LHCN-M2 (cell line): ENCODE data around the gene RNF167. TPM values are rescaled to one million over a fixed set of nuclear protein-coding genes. Genes with fewer than 3 reads are reported as not detected.

ENCODE experiments used
- DNase-seq: peaks from one replicate; pipeline ENCODE4 v3.0.0-alpha.2; 2012; ENCODE audit warnings: low read depth
- polyA plus RNA-seq: library from polyadenylated mRNA; unstranded; fragments of >200 nt; gene quantifications from one replicate; pipeline ENCODE4 v1.2.1, GENCODE V29; 2012; ENCODE audit warnings: missing spikeins
- total RNA-seq: library from RNA; depleted of rRNA; stranded (reverse); fragments of >200 nt; gene quantifications from 2 replicates; pipeline ENCODE4 v1.2.3, GENCODE V29; 2014; rRNA removed

The RNF167 gene
- 34.4 and 38.2 TPM in 2 replicates for total RNA-seq
- 97.3 TPM for polyA plus RNA-seq

- peak; percentile 100 for DNase-seq
Observed at GRCh38 chr17:4939796-4940554, at the start of gene RNF167, which contains the start of gene SLC25A11. RNF167 (plus strand) TSS chr17:4940268; CDS start chr17:4940910, 642 bp downstream. SLC25A11 (minus strand) TSS chr17:4940046; CDS start chr17:4939910, 136 bp downstream.

- DNase-seq = no peak
Observed at GRCh38 chr17:4891411-4892410, 48.4 kb upstream of the RNF167 start.

GRCh38 chr17:4892499-4893221, 47.4 kb upstream of the RNF167 start:
- no peak for DNase-seq

DNA sequence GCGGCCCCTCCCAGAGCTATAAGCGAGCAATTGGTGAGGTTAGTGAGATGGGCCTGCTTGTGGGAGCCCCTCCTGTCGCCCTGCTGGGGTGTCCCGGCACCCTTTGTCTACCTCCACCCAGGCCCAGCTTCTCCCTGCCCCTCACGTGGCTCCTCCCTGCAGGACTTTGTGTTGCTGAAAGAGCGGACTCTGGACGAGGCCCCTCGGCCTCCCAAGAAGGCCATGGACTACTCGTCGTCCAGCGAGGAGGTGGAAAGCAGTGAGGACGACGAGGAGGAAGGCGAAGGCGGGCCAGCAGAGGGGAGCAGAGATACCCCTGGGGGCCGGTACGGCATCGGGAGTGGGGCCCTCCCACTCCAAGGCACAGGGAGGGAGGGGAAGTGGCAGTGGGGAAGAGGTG, 46.8 kb upstream of the RNF167 start:
- no peak for DNase-seq

GRCh38 chr17:4893721-4894560, 46.1 kb upstream of the RNF167 start:
- DNase-seq = no peak

GRCh38 chr17:4895121-4895520, 44.9 kb upstream of the RNF167 start:
- no peak for DNase-seq

GRCh38 chr17:4895657-4896331, 44.3 kb upstream of the RNF167 start:
- DNase-seq = no peak

- DNase-seq = no peak
Observed at GRCh38 chr17:4896332-4897197, 43.5 kb upstream of the RNF167 start.

DNA sequence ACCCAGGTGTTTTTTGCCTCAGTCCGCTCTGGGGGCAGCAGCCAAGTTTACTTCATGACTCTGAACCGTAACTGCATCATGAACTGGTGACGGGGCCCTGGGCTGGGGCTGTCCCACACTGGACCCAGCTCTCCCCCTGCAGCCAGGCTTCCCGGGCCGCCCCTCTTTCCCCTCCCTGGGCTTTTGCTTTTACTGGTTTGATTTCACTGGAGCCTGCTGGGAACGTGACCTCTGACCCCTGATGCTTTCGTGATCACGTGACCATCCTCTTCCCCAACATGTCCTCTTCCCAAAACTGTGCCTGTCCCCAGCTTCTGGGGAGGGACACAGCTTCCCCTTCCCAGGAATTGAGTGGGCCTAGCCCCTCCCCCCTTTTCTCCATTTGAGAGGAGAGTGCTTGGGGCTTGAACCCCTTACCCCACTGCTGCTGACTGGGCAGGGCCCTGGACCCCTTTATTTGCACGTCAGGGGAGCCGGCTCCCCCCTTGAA, 42.8 kb upstream of the RNF167 start:
- DNase-seq = no peak

DNA sequence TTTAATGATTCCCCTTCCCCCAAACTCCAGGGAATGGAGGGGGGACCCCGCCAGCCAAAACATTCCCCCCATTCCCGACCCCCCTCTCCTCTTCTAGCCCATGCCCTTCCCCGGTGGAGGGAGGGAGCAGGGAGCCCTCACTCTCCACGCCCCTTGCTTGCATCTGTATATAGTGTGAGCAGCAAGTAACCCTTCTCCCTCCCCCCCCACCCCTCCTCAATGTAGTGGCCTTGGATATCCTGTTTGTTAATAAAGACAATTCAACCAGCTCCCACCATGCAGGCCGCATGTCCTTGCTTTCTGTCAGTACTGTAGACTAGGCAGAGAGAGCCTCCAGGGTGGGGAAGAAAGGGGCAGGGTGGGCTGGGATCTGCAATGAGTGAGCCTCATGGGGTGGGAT, 42.3 kb upstream of the RNF167 start:
- DNase-seq = no peak

GRCh38 chr17:4898351-4898750, 41.7 kb upstream of the RNF167 start:
- DNase-seq = no peak

- DNase-seq = no peak
Observed at GRCh38 chr17:4898927-4899326, 41.1 kb upstream of the RNF167 start.

GRCh38 chr17:4899341-4900230, 40.5 kb upstream of the RNF167 start, which contains the start of gene C17orf107:
C17orf107 (plus strand) TSS chr17:4899536; CDS start chr17:4899763, 227 bp downstream.
- no peak for DNase-seq

- no peak for DNase-seq
Observed at GRCh38 chr17:4900231-4901107, 39.6 kb upstream of the RNF167 start.

DNA sequence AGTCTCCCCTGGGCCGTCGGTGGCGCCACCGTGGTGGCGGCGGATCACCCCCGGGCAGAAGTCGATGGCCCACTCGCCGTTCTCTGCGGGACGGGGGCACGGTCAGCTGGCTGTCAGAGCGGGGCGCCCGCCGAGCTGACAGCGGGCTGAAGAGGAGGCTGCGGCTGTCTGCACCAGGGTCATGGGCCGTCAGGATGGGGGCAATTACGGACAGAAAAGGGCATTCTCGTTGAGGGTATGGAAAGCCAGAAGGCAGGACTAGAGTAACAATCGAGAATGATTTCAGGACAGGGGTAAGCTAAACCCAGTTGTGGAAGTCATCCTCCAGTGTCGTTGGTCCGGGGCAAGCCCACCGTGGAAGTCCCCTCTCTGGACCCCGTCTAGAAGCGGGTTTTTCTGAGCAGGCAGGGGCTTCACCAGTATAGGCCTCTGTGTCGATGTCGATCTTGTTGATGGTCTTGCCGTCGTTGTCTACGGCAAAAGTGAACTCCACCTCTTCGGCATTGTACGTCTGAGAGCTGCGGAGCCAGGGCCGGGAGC, 38.9 kb upstream of the RNF167 start:
- DNase-seq = no peak

GRCh38 chr17:4901648-4902344, 38.3 kb upstream of the RNF167 start:
- DNase-seq = no peak
